Activated CD8-positive, alpha-beta T cell treated with anti-CD3 and anti-CD28 coated beads for 36 hours (primary cell): Measurements from ENCODE around the gene NFIC. TPM values are rescaled to one million over a fixed set of nuclear protein-coding genes. Genes with fewer than 3 reads are reported as not detected.
"Not testable (repeated sequence)": the region's sequence is repeated elsewhere in the genome, so short reads cannot be mapped to it uniquely, and the experiment has no call there.

ENCODE experiments used
- ATAC-seq: fragments of 200-7000 bp; cut with Tn5 transposase; one replicate; pipeline ENCODE4 v1.10.0; 2021; ENCODE audit warnings: mild to moderate bottlenecking, moderate library complexity
- CTCF ChIA-PET: fragments of 350-600 bp; sonication (Branson Sonifier 250); formaldehyde crosslinking; loops from one replicate; lab custom pipeline; 2021; ENCODE audit warnings: antibody characterized with exemption; lab: Charles Lee
- POLR2A ChIA-PET: fragments of 350-600 bp; sonication (Branson Sonifier 250); formaldehyde crosslinking; loops from one replicate; lab custom pipeline; 2021; ENCODE audit warnings: antibody characterized with exemption; lab: Charles Lee
- DNase-seq: peaks from one replicate; pipeline ENCODE4 v3.0.0-alpha.2; 2020
- H3K27ac Mint-ChIP-seq: one replicate; pipeline ENCODE4 v1.8.0; 2021; ENCODE audit warnings: mild to moderate bottlenecking, mixed read lengths
- H3K27me3 Mint-ChIP-seq: one replicate; pipeline ENCODE4 v1.8.0; 2021; ENCODE audit warnings: mixed read lengths
- H3K36me3 Mint-ChIP-seq: one replicate; pipeline ENCODE4 v1.8.0; 2021; ENCODE audit warnings: low read depth, mixed read lengths
- H3K4me1 Mint-ChIP-seq: one replicate; pipeline ENCODE4 v1.8.0; 2021; ENCODE audit warnings: low read depth, mixed read lengths
- H3K4me3 Mint-ChIP-seq: one replicate; pipeline ENCODE4 v1.8.0; 2021; ENCODE audit warnings: mild to moderate bottlenecking, moderate library complexity, mixed read lengths
- H3K9me3 Mint-ChIP-seq: one replicate; pipeline ENCODE4 v1.8.0; 2021; ENCODE audit warnings: mixed read lengths
- intact Hi-C: fragments of 100-400 bp; cut with micrococcal nuclease; formaldehyde crosslinking; loops from one replicate; pipeline ENCODE4 v1.10.0; 2022
- total RNA-seq, 2 experiments: library from RNA; stranded (reverse); gene quantifications; one replicate each; pipeline ENCODE4 v1.2.3, GENCODE V29; 2021
- TF ChIP-seq, protein P1 (sequence below): fragments of 200-600 bp; IDR thresholded peaks from one replicate; pipeline ENCODE4 v1.8.0; 2022; ENCODE audit warnings: antibody characterized with exemption, mild to moderate bottlenecking

The NFIC gene
- total RNA-seq, 2 experiments from 2014 or later: 19.0 to 20.8 TPM

DNA sequence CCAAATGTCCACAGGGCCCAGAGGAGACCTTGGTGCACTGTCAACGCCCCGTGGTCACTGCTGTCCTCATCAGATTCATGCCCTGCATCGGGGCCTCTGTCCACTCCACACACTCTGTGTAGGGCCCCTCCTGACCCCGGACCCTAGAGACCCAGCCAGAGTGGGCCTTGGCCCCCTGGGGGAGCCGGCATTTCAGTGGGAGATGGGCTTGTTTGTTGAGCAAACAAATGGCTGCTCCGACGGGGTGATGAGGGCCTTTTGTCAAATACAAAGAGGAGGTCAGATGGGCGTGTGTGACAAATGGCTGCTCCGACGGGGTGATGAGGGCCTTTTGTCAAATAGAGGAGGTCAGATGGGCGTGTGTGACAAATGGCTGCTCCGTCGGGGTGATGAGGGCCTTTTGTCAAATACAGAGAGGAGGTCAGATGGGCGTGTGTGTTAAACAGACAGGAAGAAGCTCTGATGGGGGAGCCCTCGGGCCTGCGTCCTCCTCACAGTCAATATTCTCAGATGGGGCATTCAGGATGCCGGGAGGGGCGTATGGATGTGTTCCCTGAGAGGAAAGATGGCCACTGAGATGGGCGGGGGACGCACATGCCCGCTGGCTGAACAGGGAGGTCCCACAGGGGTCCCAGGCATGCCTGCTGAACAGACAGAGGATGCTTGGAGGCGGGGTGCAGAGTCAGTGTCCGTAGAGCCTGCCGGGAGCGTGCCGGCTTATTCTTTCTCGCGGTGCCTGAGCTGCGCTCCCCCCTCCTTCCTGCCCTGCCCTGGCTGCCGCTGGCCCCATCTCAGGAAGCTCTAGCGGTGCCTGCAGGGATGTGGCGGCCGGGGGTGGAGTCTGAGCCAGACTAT, 77.7 kb downstream of the NFIC start:
- H3K4me3 Mint-ChIP-seq: no peak overlapping the region
- intact Hi-C loops: no loop called here
- ChIA-PET CTCF (no interaction called here), POLR2A (no interaction called here)
- peaks cover 6% of the 10 kb centered on the region for H3K4me1 Mint-ChIP-seq
- no peaks in the 10 kb centered on the region for H3K9me3 Mint-ChIP-seq
- H3K27ac Mint-ChIP-seq: no peak overlapping the region
- no peaks in the 10 kb centered on the region for H3K27me3 Mint-ChIP-seq
- H3K36me3 Mint-ChIP-seq: peaks cover 1% of the 10 kb centered on the region
- DNase-seq: no peak
- ATAC-seq: no peak
- TF ChIP-seq, protein P1, sequence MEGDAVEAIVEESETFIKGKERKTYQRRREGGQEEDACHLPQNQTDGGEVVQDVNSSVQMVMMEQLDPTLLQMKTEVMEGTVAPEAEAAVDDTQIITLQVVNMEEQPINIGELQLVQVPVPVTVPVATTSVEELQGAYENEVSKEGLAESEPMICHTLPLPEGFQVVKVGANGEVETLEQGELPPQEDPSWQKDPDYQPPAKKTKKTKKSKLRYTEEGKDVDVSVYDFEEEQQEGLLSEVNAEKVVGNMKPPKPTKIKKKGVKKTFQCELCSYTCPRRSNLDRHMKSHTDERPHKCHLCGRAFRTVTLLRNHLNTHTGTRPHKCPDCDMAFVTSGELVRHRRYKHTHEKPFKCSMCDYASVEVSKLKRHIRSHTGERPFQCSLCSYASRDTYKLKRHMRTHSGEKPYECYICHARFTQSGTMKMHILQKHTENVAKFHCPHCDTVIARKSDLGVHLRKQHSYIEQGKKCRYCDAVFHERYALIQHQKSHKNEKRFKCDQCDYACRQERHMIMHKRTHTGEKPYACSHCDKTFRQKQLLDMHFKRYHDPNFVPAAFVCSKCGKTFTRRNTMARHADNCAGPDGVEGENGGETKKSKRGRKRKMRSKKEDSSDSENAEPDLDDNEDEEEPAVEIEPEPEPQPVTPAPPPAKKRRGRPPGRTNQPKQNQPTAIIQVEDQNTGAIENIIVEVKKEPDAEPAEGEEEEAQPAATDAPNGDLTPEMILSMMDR: no peak

DNA sequence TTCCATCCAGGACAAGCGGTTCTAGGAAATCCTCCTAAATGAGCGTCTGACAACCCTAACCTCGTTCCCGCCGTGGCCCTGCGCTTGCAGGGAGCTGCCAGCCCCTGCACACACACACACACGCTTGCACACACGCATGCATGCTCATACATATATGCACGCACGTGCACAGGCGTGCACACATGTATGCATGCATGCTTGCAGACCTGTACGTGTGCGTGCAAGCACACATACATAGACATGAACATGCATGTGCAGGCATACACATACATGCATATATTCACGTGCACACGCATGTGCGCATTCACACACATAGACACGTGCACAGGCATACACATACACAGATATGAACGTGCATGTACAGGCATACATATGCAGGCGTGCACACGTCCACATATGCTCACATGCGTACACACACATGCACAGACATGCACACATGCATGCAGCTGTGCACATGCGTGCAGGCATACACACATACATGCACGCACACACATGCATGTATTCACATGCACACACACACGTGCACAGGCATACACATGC, 78.4 kb downstream of the NFIC start:
- H3K27me3 Mint-ChIP-seq: no peaks in the 10 kb centered on the region
- no peak for ATAC-seq
- H3K27ac Mint-ChIP-seq: no peak overlapping the region
- peaks cover 1% of the 10 kb centered on the region for H3K36me3 Mint-ChIP-seq
- CTCF ChIA-PET: no interaction called here
- H3K4me3 Mint-ChIP-seq: no peak overlapping the region
- H3K4me1 Mint-ChIP-seq: peaks cover 6% of the 10 kb centered on the region
- H3K9me3 Mint-ChIP-seq: no peaks in the 10 kb centered on the region
- TF ChIP-seq, protein P1: no peak
- no peak for DNase-seq
- intact Hi-C loops: no loop called here
- POLR2A ChIA-PET: no interaction called here

DNA sequence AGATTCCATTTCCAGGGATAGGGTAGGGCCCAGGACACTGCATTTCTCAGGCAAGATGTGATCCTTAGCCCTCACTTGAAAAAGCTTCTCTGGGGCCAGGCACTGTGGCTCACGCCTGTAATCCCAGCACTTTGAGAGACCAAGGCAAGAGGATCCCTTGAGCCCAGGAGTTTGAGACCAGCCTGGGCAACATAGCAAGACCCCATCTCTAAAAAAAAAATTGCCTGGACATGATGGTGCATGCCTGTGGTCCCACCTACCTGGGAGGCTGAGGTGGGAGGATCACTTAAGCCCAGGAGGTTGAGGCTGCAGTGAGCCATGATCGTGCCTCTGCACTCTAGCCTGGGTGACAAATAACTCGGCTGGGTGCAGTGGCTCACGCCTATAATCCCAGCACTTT, 80.3 kb downstream of the NFIC start:
- H3K9me3 Mint-ChIP-seq, H3K4me1 Mint-ChIP-seq, H3K27me3 Mint-ChIP-seq, H3K36me3 Mint-ChIP-seq, POLR2A ChIA-PET, H3K4me3 Mint-ChIP-seq, DNase-seq, intact Hi-C loops, ATAC-seq, H3K27ac Mint-ChIP-seq: not testable (repeated sequence)
- CTCF ChIA-PET: interaction anchor here (1.1 to 2.0 kb wide), 4 partner anchors 17 to 144 kb away, joined by 3 to 7 read pairs (median 4); no protein-coding TSS in a partner anchor

DNA sequence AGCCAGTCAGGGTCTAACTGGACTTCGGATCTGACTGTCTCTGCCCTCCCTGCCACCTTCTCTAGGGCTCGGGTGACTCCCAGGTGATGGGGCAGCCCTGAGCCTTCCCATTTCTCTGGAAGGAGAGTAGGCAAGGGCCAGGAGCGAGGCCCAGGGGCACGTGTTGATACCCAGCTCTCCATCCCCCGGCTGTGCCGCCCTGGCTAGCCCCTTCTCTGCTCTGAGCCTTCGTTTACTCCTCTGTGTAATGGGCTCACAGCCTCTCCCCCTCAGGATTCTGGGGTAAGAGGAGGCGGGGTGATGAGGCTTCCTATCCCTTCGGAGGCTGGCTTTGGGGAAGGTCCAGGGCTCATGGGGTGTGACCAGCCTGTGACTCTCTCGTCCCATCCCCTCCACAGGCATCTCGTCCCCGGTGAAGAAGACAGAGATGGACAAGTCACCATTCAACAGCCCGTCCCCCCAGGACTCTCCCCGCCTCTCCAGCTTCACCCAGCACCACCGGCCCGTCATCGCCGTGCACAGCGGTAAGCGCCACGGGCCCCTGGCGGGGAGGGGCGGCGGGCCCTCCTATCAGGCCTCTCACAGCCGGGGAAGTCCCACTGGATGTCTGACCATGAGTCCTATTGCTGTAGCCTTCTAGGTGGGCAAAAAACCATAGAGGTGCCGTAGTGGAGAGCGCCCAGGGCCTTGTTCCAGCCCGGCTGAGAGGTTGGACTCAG, 82.4 kb downstream of the NFIC start:
- intact Hi-C loops: no loop called here
- ATAC-seq (no peak), DNase-seq (no peak)
- Mint-ChIP-seq H3K4me1 (peaks cover 1% of the 10 kb centered on the region), H3K36me3 (peaks cover 11% of the 10 kb centered on the region), H3K27me3 (no peaks in the 10 kb centered on the region), H3K4me3 (no peak overlapping the region), H3K9me3 (no peaks in the 10 kb centered on the region), H3K27ac (no peak overlapping the region)
- TF ChIP-seq, protein P1: no peak
- ChIA-PET POLR2A (interaction anchor here (1.9 kb wide), 1 partner anchor 15 kb away, joined by 5 read pairs; no protein-coding TSS in a partner anchor), CTCF (no interaction called here)

DNA sequence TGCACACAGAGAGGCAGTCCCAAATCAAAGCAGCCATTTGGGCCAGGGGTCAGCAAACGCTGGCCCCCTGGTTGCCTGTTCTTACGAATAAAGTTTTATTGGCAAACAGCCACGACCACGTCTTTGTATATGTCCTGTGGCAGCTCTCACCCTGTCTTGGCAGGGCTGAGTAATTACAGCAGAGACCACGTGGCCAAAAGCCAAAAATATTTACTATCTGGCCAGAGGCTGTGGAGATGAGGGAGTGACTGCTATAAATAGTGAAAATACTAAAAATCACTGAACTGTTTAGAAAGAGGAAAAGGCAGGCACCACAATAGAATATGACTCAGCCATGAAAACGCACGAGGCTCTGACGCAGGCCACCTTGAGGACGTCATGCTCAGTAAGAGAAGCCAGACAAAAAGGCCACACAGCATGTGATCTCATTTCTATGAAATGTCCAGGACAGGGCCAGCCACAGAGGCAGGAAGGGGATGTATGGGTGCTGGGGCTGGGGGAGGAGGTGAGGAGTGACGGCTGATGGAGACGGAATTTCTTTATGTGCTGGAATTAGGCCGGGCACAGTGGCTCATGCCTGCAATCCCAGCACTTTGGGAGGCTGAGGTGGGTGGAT, 84.5 kb downstream of the NFIC start:
- Mint-ChIP-seq H3K27ac (no peak overlapping the region), H3K4me1 (no peaks in the 10 kb centered on the region), H3K36me3 (peaks cover 12% of the 10 kb centered on the region), H3K4me3 (no peak overlapping the region), H3K27me3 (no peaks in the 10 kb centered on the region), H3K9me3 (no peaks in the 10 kb centered on the region)
- DNase-seq (no peak), ATAC-seq (no peak)
- TF ChIP-seq, protein P1: no peak
- CTCF ChIA-PET: interaction anchor here (1.3 kb wide), 1 partner anchor 22 kb away, joined by 3 read pairs; no protein-coding TSS in a partner anchor
- intact Hi-C loops: no loop called here
- POLR2A ChIA-PET: interaction anchor here (1.9 kb wide), 1 partner anchor 18 kb away, joined by 5 read pairs; no protein-coding TSS in a partner anchor
